ENCODE results near the gene NRARP. TPM values are rescaled to one million over a fixed set of nuclear protein-coding genes. Genes with fewer than 3 reads are reported as not detected.

Gene NRARP
- total and polyA plus RNA-seq, 2 of the 13 experiments (the other 11 are each of a cell fraction or from before 2014, with no cell fraction given), result 0.22 to 0.46 TPM

- TF ChIP-seq ZNF740 (CRISPR knock-in tag; IDR thresholded peaks at IDR 0.05) (0 out of 2 replicates have a peak, but pooled peaks have one; percentile 25), TBL1XR1 (IDR thresholded peaks at IDR 0.05; ENCODE audit: borderline replicate concordance, low read length, partially characterized antibody) (no peak), GTF2F1 (IDR thresholded peaks at IDR 0.05; ENCODE audit: low read length) (no peak), MAF1 (CRISPR knock-in tag; IDR thresholded peaks at IDR 0.05; ENCODE audit: borderline replicate concordance) (no peak), ZNF550 (CRISPR knock-in tag; IDR thresholded peaks at IDR 0.05; ENCODE audit: borderline replicate concordance) (no peak), ZNF234 (CRISPR knock-in tag; conservative IDR thresholded peaks at IDR 0.05) (no peak), ZBED4 (CRISPR knock-in tag; IDR thresholded peaks at IDR 0.05; ENCODE audit: borderline replicate concordance) (no peak), ZKSCAN5 (CRISPR knock-in tag; IDR thresholded peaks at IDR 0.05) (no peak), GATAD2A (CRISPR knock-in tag; IDR thresholded peaks at IDR 0.05) (no peak), SYNCRIP (IDR thresholded peaks at IDR 0.05; ENCODE audit: insufficient read depth, low read depth, low read length) (no peak), ZNF230 (CRISPR knock-in tag; IDR thresholded peaks at IDR 0.05) (no peak), ZNF180 (CRISPR knock-in tag; IDR thresholded peaks at IDR 0.05; ENCODE audit: borderline replicate concordance, low read depth) (no peak), ZNF292 (CRISPR knock-in tag; IDR thresholded peaks at IDR 0.05; ENCODE audit: borderline replicate concordance, low read depth) (no peak), ZNF724P (CRISPR knock-in tag; IDR thresholded peaks at IDR 0.05; ENCODE audit: borderline replicate concordance) (no peak), SSRP1 (CRISPR knock-in tag; IDR thresholded peaks at IDR 0.05) (no peak), KLF12 (CRISPR knock-in tag; IDR thresholded peaks at IDR 0.05; ENCODE audit: borderline replicate concordance) (no peak), PHF20 (CRISPR knock-in tag; IDR thresholded peaks at IDR 0.05) (no peak), NFRKB (IDR thresholded peaks at IDR 0.05) (no peak), NR2F2 (IDR thresholded peaks at IDR 0.05; ENCODE audit: borderline replicate concordance, low read depth) (no peak), ZNF816 (CRISPR knock-in tag; IDR thresholded peaks at IDR 0.05; ENCODE audit: borderline replicate concordance) (no peak), ONECUT2 (CRISPR knock-in tag; IDR thresholded peaks at IDR 0.05) (no peak), RAD21 (CRISPR knock-in tag; IDR thresholded peaks at IDR 0.05) (peak; percentile 21; the same call in 1 of the 2 replicates), ZNF547 (CRISPR knock-in tag; IDR thresholded peaks at IDR 0.05) (peak; percentile 41; the same call in 1 of the 2 replicates), ZNF569 (CRISPR knock-in tag; IDR thresholded peaks at IDR 0.05; ENCODE audit: borderline replicate concordance) (no peak), ZSCAN5A (CRISPR knock-in tag; IDR thresholded peaks at IDR 0.05; ENCODE audit: borderline replicate concordance) (no peak), ZNF432 (CRISPR knock-in tag; IDR thresholded peaks at IDR 0.05; ENCODE audit: borderline replicate concordance) (no peak)
Measured at GRCh38 chr9:137301081-137301947, 757 bp downstream of the NRARP start (continued).
